NCI-H1694 (cell line): ENCODE data around the gene SERTM1.

Source experiments
- DNase-seq: peaks from one replicate; lab custom pipeline; 2025; lab: John Stamatoyannopoulos, UW

The SERTM1 gene

DNA sequence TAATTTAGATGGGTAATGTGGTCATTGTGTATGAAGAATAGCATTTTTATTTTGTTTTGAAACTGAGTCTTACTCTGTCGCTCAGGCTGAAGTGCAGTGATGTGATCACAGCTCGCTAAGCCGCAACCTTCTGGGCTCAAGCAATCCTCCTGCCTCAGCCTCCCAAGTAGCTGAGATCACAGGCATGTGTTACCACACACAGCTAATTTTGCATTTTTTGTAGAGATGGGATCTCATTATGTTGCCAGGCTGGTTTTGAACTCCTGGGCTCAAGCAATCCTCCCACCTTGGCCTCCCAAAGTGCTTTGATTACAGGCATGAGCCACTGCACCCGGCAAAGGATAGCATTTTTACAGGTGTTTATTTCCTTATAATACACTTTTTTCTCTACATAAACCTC is 36.6 kb downstream of the SERTM1 start:
- DNase-seq, result no peak

DNA sequence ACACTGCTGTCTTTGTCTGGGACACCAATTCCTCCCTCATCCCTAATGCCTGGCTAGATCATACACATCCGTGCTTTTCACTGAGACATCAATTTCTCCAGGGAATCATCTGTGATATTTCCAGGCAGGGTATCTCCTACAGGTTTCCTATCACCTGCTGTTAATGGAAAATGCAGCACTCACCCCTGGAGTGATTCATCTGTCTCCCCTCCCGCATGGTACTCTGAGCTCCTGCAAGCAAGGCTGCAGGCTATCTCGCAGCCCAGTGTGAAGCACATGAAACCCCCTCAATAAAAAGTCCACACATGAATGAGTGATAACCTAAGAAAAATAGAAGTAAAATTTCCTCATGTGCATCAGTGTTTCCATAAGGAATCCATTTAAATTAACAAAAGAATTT is 38.5 kb downstream of the SERTM1 start:
- no peak for DNase-seq

DNA sequence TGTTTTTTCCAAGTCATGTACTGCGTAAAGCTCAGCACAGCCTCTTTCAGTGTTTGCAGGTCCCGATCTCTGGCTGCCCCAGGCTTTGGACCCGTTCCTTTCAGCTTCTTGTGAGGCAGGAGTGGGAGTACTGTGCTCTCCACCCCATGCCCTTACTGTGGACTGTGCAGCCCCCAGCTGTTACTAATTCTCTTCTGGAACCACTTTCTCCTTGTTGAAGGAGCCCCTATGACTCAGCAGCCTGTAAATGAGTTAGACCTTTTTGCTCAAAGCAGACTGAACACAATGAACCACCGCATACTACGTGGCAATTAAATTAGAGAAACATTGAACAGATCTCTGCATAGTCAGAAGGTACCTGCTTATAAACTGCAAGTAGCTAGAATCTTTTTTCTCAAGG is 39.0 kb downstream of the SERTM1 start:
- DNase-seq, result no peak

DNA sequence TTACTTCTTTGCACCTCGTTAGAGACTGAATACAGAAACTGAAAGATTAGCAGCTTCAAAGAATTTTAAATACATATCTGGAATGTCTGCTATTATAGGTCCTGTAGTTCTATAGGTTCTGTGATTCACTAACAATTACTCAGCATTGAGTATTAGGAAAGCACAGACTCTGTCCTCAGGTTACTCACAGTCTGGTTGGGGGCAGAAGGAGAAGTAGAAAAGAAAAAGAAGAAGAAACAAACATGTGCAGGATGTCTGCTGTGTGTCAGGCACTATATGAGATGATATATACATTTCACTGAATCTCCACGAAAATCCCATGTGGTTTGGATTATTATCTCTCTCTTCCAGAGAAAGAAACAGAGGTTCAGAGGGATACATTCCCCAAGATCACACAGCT is 40.1 kb downstream of the SERTM1 start:
- DNase-seq, result no peak

DNA sequence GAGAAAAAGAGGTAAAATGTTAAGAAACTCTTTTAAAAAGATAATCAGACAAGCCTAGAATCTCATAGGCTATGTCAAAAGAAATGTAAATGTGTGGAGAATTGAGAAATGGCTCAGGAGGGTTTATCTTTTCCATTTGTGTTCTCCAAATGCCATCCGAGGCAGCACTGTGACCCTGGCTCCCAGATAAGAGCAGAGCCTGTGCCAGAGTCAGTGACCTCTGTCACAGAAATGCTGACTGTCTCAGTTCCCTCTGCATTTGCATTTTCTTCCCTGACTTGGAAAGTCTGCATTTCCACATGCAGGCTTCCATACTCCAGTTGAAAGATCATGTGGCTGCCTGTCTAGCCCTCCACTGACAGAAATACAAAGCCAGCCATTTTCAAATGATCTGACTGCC is 42.0 kb downstream of the SERTM1 start:
- DNase-seq, result no peak

DNA sequence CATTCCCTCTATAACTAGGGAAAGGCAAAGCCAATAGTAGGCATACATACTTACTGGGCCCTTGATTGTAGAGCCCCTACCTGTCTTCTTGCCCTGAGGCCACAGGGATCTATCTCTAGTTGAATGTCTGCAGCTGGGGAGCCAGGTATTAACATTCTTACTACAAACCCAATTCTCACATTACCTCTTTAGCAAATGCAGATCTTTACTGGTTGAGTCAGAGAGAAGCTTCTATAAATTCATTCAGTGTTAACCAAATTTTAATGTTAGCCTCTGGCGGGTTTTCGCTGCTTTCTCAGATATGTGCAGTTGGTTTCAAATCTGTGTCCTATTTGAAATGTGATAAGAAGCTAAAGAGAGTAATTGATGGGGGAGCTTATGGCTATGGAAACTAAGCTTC is 43.2 kb downstream of the SERTM1 start:
- DNase-seq, result no peak

DNA sequence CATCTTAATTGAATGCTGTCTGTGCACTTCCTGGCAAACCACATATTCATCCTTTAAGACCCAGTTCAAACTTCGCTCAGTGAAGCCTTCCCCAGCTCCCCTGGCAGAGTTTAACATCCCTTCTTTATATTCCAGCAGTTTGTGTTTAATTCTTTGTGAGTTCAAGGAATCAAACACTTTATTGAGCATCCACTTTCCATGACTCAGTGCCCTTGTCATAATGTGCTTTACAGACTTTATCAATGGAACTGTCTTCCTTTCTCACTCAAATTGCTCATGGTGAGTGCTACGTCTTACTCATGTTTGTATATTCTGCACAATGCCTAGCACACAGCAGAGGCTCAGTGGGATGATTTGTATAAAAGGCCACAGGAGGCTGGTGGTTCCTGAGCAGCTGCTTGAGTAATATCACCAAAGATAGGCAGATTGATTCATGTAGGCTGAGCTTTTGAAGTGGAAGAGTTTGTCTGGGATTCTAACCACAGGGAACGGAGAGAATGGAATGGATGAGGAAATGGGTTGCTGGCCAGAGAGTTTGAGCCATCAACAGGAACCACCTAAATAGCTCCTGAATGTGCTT is 44.2 kb downstream of the SERTM1 start:
- no peak for DNase-seq

DNA sequence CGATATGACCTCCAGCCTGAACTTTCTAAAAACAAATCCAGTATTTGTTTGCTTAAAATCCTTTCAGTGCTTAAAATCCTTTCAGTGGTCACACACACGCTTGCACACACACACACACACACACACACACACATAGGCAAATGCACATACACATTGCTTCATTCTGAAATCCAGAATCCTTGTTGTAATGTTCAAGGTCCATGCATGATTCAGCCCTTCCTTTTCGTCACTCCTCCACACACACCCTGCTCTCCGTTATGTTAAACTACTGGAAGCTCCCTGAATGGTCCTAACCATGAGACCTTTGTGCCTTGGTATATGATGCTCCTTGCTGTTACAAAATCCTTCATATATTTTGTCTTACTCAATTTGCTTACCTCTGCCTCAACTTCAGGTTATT is 44.9 kb downstream of the SERTM1 start:
- no peak for DNase-seq

DNA sequence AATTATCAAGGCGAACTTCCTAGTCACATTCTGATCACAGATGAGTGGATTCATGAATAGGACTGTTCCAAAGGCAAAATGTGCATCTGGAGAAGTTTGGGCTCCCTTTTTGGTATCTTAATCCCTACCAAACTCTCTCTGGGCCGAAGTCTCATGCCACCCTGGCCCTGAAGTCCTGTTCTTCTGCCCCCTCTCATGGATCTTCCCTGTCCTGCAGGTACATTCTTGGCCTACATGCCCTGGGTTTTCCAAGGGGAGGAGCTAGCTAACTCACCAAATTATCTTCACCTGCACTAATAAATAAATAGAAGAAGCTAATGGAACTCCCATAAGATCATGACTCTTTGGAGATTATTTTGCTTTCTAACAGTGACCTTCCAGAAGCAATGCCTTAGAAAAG is 50.3 kb downstream of the SERTM1 start:
- DNase-seq, result no peak

DNA sequence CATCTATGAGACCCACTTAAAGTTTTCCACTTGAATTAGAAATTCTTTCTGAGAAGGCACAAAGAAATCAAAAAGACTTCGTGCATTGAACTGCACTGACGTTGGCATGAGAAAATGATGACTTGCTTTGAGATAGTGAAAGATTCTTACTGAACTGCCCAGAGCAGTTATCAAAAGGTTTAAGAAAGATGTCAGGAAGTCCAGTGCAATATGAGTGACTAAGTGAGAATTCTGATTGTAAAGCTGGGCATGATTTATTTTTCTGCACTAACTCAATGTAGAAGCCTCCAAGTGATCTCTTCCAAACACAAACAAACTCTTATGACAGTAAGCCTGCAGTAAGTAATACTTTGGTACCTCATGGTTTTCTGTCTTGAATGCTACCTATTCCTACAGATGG is 52.1 kb downstream of the SERTM1 start:
- DNase-seq, result no peak

DNA sequence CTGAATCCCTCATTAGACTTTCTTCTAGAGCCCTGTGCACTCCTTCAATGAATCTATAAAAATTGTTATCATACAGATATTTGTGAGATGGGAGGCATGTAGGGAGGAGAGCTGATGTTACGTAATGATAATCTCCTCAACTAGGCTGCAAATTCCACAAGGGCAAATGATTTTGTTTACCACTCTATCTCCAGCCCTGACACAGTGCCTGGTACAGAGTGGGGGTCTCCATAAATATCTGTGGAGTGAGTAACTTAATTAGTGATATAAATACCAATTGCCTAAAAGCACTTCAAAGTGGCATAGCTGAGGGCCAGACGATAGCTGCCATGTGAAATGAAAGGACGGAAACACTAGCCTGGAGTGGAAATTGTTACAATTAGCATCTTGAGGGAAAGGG is 54.2 kb downstream of the SERTM1 start:
- no peak for DNase-seq

DNA sequence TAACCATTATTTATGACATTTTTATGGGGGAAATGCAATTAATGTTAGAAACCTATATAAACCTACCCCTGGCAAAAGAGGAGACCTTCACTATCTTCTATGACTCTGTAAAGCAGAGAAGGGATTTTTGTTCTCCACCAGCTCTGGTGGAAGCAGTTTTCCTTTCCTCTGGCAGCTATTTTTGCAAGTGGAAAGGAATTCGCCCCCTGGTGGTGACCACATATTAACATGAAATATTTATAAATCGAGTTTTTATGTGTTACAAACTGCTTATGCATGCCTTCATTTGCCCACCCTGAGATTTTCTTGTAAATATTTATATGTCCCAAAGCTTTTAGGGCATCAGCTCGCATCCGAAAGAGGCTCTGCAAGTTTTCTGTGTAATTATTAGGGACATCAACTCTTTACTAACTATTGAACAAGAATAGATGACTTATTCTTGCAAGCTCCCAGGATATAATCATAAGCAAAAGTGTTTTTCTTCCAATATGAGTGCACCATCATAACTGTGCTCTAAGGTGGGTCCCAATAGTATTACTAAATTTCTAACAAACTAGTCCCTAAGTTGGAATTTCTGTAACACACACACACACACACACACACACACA is 62.4 kb downstream of the SERTM1 start:
- DNase-seq, result peak; percentile 47

DNA sequence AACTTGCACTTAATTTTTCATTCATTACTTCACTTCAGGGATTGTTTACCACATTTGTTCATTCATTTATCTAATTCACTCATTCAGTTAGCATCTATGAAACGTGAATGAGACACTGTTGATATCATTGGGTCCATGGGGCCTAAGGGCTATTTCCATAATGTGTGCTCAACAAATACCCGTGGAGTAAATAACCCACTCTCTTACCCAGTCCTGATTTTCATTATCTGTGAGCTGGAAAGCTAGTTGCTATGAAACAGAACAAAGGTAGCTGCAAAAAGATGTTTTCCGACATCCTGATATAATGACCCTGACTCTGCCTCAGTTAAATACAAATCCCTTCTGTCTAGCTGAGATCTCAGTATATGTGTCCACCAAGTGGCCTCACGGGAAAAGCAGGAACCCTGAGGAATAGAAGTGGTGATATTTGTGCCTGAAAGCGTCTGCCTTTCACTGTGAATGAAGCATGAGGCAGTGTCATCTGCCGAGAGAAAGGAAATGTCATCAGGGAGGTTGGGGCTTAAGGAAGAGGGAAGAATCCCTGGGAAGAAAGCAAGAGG is 63.8 kb downstream of the SERTM1 start:
- DNase-seq, result no peak

DNA sequence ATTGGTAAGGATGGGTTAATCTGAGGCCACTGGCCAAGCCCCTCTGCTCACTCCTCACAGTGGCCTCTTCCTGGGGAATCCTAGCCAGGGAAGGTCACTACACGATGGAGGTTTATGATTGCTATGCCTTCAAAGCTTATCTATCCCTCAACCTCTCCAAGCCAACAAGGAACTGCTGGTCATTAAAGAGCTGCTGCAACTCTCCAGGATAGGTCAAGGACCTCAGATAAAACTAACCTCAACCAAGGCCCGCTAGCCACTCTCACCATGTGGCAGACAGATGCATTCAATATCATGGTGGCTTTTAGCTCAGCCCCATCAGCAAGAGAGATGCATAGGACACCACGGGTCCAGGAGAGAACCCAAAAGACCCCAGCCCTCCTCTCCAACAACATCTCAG is 71.6 kb downstream of the SERTM1 start:
- DNase-seq, result no peak

DNA sequence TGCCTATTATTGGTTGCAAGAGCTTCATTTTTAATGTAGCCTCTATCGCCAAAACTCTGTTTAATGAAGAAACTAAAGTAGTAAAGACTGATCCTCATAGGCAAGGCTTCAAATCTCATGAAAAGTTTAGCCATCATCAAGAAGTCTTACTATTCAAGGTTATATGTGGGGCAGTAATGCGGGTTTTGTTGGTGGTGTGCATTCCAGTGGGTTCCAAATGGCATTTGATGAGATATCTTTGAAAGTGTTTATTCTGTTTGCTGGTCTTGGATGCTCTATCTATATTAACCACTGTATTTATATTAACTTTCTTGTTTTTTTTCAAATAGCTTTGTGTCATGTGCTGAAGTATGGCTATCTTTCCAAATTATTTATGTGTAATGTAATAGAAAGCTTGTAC is 72.2 kb downstream of the SERTM1 start:
- no peak for DNase-seq
